GM21529 (cell line): ENCODE data around the gene CACNB4.
"Not testable (repeated sequence)": the region's sequence is repeated elsewhere in the genome, so short reads cannot be mapped to it uniquely, and the experiment has no call there.

Experiments used
- ATAC-seq: cut with Tn5 transposase; IDR thresholded peaks from one replicate; pipeline ENCODE4 v1.9.1; 2021; ENCODE audit not compliant: unreplicated experiment

CACNB4 gene

DNA sequence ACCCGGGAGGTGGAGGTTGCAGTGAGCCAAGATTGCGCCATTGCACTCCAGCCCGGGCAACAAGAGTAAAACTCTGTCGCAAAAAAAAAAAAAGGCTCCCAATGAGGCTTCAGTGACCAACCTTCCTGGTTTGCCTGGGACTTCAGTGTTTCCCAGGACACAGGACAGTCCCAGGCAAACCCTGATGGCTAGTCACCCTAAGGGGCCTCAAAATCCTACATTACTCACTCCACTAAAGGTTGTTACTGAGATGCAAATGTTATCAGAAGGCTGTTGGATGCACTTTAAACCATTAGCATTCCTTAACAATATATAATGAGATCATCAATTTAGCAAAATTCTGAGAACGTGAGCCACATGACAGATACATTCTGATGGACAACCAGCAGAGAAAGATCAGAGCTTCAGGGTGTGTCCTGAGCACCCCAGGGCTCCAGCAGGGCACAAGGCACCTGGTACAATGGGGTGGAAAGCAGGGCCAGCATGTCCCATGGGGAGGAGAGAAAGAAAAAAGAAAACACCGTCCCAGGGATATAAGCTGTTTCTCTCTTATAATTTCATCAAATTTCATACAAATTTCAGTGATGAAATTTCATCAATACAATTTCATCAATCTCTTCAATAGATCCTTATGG lies 152.5 kb downstream of the CACNB4 start:
- ATAC-seq: no peak

DNA sequence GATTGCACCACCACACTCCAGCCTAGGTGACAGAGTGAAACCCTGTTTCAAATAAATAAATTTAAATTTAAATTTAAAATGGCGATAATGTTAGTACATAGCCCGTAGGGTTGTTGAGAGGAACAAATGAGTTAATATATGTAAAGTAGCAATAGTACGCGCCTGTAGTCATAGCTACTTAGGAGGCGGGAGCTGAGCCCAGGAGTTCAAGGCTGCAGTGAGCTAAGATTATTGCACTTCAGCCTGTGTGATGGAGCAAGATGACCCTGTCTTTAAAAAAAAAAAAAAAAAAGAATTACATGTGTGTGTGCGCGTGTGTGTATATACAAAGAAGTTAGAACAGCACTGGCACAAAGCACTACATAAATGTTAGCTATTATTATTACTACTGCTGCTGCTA lies 153.2 kb downstream of the CACNB4 start:
- no peak for ATAC-seq

DNA sequence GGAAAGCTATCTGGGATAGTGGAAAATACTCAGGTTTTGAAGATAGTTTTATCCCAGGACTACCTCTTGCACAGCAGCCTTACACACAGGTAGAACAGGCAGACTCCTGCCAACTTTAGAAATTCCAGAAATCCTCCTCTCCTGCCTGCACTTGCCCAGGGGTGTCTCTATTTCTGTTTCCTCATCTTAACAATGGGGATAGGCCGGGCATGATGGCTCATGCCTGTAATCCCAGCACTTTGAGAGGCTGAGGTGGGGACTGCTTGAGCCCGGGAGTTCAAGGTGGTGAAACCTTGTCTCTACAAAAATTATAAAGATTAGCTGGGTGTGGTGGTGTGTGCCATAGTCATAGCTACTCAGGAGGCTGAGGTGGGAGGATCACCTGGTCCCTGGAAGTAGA lies 153.7 kb downstream of the CACNB4 start:
- ATAC-seq: no peak

DNA sequence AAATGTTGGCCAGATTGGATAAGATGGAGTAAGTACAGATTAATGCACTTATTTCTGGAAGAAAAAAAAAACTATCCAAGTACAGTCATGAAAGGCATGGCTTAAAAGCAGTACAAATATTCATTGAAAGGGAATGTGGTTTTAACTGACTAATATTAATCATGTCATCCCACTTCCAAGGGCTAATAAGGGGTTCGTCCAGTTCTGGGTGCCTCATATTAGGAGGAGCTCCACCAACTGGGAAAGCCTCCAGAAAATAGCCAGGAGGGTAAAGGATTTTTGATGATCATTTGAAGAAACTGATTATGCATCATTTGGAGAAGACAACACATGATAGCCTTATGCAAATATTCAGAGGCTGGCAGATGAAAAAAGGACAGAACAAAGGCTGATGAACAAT lies 155.4 kb downstream of the CACNB4 start:
- no peak for ATAC-seq

DNA sequence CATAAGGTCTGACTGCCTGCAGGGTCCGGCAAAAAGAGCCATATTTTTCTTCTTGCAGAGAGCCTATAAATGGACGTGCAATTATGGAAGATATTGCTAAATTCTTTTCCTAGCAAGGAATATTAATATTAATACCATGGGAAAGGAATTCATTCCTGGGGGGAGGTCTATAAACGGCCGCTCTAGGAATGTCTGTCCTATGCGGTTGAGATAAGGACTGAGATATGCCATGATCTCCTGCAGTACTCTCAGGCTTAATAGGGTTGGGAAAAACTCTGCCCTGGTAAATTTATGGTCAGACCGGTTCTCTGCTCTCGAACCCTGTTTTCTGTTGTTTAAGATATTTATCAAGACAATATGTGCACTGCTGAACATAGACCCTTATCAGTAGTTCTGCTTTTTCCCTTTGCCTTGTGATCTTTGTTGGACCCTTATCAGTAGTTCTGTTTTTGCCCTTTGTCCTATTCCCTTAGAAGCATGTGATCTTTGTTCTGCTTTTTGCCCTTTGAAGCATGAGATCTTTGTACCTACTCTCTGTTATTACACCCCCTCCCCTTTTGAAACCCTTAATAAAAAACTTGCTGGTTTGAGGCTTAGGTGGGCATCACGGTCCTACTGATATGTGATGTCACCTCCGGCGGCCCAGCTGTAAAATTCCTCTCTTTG lies 156.2 kb downstream of the CACNB4 start:
- not testable (repeated sequence) for ATAC-seq

DNA sequence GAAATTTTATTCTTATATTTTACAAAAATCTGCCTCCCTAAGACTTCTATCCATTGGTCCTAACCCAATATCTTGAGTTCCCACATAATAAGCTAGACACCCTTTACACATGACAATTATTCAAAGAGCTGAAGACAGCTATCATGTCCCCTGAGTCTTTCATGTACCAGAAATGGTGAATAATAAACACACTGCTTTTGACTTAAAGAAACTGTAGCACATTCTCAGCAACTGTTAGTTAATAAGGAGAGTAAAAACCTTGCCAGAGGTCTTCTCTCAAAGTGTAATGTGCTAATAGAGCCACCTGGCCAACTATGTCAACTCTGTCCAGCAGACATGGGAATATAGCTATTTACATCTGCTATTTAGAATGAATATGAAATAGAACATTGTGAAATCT lies 160.9 kb downstream of the CACNB4 start:
- ATAC-seq: no peak

DNA sequence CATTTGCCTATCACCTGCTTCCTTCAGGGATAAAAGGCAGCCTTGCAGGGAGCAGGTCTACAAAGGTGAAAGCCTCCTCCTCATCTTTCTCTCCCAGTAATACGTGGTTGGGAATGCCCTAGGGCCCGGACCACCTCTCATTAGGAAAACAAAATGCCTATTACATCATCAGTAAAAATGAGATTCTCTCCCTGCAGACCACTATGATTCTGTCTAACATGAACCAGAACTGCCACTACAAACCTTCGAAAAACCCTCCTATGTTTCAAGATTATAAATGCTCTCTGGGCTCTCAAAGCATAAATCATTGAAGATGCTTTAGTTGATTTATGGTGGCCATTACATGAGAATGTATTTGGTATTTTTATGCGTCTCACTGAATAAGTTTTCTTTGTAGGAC lies 162.2 kb downstream of the CACNB4 start:
- no peak for ATAC-seq

DNA sequence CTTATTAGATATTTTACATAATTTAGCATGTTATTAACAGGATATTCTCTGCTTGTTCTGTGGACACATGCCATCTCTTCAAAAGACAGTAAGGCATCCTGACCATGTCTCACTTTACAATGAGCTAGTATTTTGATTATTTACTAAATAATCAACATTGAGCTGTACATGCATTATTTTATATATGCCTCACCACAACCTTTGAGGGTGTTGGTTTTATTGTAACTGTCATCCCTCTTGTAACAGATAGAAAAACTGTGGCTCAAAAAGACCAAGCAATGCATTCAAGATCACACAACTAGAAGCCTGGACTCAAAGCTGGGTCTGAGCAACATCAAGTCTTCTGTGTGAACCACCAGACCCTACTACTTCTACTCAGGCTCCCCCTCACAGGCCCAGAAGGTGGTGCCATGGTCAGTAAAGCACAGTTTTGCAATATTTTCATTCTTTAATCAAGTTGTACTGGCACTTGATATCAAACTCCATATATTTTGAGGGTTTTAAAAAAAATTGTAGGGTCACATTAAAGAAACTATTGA lies 165.5 kb downstream of the CACNB4 start:
- no peak for ATAC-seq

DNA sequence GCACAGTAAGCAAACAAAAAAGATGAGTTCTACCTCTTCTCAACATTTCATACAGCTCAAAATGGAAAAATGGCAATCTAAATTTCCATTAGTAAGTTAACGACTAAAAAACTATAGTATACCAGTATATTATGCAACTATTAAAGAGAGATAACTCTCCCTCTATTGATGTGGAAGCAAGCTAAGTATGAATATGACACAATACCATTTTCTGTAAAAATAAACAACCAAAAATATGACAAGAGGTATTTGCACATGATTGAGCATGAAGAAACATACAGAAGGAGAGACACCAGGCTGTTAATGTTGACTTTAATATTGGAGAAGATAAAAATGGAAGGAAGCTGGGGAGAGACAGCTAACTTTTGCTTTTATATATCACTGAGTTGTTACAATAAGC lies 167.1 kb downstream of the CACNB4 start:
- no peak for ATAC-seq

DNA sequence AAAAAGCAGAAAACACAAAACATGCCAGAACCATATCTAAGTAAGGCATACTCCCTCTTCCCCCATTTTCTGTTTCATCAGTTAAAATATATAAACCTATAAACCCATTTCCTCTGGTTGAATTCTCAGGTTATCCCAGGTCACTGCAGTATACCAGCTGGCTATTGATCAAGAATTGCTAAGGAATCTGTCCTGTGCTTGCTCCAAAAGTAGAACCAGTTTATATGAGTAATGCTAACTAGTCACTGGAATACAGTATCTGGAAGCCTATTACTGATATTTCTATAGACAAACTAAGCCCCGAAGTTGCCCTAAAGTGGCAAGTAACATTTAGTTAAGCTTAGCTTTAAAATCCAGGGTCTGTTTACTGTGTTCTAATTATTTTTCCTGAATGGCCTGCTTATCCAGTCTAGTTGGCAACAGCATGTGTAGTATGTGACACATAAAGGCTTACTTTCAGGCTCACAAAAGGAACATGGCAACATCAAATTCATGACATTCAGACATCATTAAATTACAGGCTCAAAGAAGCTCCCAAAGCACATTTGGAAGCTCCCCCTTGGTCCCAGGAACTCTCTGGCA lies 167.7 kb downstream of the CACNB4 start:
- ATAC-seq: no peak

DNA sequence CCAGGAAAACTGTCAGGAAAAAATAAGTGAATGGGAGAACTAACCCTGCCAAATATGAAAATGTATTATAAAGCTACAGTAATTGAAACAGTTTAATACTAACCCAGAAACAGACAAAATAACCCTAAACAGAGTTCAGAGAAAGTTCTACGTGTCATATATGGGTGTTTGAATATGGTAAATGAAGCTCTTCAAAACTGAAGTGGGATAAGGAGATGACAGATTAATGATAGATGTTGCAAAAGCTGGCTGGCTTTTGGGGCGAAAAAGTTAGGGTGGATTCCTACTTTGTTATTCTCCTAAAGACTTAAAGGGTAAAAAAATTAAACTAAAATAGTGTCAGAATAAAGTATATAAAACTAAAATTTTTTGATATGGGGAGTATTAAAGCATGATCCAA lies 168.8 kb downstream of the CACNB4 start:
- no peak for ATAC-seq

DNA sequence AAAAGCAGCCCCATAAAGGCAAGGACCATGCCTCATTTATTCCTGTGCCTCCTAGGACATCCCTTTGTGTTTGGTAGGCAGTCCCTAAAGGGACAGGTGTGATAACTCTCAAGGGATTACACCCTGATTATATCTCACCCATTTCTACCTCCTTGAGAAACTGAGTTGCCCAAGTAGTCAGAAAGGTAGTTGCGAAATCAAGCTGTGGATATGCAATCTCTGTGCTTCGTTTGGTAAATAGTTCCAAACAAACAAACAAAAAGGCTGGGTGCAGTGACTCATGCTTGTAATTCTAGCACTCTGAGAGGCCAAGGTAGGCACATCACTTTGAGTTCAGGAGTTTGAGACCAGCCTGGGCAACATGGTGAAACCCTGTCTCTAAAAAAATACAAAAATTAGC lies 170.5 kb downstream of the CACNB4 start:
- ATAC-seq: no peak

DNA sequence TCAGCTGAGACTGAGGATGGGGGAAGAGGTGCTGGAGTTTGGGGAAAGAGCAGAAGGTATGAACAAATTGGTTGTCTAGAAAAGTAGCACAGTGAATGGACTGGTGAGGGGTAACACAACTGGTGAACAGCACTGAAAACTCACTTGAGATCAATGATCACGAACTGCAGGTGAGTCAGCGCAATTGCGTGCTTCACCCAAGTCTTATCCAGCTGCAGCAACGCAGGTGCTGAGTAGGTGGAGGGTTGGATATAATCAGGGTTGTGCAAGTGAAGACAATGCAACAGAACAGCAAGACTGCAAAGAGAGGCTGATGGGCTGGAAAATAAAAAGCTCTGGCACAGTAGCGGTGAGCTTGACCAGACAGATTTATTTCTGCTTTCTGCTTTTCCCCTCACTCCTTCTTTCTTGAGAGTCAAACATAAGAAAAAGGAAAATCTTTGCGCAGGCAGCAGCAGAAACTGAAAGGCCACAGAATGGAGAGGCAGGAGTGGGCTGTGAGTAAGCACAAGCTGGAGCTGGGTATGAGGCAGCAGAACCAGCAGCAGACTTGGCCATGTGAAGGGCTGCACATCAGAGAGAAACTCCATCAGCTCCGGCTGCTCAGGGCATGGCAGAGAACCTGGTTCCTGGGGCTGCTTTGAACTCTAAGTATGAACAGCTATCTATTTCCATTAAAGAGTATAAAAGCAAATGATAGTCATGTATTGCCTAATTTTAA lies 171.2 kb downstream of the CACNB4 start:
- no peak for ATAC-seq

DNA sequence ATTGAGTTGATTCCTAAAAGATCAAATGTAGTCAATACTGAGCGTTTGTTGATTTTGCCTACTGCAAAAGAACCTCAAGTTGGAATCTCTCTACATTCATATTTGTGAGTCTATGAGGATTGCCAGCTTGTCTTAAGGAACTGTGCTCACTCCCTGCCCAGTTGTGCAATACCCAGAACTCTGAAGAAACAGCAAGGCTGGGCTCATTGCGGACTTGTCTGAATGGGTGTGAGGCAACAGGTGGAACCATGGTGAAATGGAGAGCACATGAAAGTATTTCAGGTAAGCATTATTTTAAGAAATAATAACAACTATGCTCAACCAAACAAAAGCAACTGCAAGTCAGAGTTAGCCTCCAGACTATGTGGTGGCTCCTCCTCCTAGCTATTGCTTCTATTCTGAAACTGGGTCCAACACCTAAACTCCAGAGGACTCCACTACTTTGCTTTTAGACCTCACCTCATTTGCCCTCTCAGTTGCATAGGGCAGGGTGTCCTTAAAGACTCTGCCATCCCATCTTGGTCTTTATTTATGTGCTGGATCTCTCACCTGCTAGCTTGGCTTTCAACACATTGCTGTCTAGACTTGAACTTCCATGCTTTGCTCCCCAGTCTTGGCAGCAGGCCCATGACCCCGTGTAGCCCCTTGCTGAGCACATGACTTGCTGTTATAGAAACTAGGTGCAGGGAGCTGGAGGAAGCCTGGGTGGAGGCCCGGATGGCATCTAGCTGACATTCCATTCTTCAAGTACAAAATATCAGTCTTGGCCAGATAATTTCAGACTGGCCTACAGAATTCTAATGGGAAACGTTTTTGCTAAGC lies 175.8 kb downstream of the CACNB4 start:
- ATAC-seq: no peak

DNA sequence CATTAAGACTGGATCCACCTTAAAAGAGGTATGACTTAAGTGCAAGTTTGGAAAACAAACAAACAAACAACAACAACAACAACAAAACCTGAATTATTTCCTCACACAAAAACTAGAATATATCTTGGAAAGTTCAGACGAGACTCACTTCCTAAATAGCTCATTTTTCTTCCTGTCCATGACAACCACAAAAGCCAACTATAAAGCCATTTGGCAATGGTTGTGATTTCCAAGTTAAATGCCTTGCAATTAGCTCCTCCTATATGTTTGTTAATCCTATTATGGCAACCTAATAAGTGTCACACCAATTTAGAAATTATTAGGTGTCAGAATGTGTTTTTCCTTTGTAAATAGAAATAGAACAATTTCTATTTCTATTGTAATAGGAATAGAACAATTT lies 179.1 kb downstream of the CACNB4 start:
- ATAC-seq: no peak

DNA sequence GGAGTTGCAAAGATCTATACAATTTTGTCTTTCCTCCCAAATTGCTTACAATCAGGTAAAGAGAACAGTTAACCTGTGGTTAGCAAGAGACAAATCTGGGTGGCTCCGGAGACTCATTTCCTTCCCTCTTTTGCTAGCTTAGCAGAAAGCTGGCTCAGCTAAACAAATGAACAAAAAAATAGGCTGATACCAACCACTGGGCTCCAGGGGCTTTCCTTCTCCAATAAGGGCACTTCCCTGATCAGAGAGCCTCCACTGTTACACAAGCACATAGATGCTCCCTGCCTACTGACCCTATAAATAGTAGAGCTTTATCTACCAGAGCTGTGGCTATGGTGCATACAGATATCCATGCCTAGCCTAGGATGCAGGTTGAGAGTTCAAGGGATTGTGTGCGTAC lies 180.5 kb downstream of the CACNB4 start:
- no peak for ATAC-seq

DNA sequence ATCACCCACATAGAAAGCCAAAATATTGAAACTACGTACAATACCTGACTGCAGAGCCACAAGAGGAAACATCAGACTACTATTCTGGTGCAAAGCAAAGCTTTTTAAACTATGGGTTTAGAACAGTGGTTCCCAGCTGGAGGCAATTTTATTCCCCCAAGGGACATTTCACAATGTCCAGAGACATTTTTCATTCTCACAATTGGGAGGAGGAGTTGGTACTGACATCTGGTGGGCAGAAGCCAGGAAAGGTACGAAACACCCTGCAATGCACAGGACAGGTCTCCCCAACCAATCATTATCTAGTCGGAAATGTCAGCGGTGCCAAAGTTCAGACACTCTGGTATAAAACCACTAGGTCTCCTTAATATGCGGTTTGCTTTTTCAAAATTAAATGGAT lies 182.2 kb downstream of the CACNB4 start:
- no peak for ATAC-seq

DNA sequence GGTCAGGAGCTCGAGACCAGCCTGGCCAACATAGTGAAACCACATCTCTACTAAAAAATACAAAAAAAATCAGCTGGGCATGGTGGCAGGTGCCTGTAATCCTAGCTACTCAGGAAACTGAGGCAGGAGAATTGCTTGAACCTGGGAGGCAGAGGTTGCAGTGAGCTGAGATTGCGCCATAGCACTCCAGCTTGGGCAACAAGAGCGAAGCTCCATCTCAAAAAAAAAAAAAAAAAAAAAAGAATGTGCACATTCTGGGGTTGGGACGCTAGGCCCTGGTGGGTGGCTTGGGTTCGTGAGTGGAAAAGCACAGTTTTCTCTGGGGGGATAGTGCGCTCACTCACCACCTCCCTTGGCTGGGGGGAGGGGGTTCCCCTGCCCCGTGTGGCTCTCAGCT lies 183.2 kb downstream of the CACNB4 start:
- not testable (repeated sequence) for ATAC-seq

DNA sequence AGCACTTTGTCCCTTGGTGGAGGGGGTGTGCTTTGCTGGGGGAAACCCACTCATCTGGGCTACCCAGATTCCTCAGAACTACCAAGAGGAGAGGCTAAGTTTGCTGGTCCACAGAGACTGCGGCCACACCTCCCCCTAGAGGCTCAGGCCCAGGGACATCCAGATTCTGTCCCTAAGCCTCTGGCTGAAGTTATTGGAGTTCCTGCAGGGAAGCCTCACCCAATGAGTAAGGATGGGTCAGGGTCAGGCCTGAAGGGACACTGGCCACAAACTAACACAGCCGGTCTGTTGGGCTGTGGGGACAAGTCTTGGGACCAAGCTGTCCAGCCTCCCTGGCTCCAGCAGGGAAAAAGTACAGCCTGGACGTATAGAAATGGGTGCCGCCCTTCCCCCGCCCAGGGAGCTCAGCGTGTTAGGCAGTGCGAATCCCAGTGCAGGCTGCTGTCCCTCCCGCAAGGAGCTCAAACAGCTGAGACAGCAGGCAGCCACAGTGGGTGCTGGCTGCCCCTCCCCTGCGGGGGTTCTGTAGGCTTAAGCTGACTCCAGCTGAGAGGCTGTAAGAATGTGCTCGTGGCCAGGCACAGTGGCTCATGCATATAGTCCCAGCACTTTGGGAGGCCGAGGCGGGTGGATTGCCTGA lies 183.7 kb downstream of the CACNB4 start:
- no peak for ATAC-seq

DNA sequence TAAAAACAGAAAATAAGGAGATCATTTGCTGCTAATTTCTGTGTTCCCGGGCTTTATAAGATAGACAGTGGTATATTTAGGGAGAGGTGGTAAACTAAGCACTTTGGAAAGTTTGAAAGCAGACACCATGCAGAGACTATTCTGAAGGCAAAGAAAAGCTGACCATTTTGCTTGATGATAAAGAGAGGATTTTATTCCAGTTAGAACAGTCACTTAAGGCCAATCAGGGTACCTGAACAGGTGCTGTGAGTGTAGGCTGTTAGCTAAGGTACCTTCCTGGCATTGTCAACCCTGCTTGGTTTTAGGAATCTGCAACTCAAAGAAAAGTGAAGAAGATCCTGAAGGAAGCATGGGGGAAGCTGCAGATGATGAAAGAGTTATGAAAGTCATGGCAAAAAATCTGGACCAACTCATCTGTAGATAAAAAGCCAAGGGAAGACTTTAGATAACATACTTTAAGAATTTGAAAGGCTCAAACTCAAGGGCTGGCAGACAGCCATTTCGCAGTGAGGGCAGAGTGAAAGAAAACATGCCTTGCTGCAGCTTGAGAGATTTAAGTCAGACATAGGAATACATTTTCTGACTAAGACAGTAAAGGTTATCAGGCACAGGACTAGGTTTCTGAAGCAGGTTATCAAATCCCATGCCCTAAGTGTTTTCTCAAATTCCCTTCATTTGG lies 190.5 kb downstream of the CACNB4 start:
- no peak for ATAC-seq
